Stimulated activated naive CD8-positive, alpha-beta T cell treated with anti-CD3 and anti-CD28 coated beads, Interleukin-15, Interleukin-2, amounts not matched to agents 100 U/mL and 50 U/mL, for 24 hours (primary cell): ENCODE results near the gene HOATZ.

Source experiments
- ATAC-seq: fragments of 150-1000 bp; cut with Tn5 transposase; one replicate; pipeline ENCODE4 v1.10.0; 2021
- DNase-seq: peaks from one replicate; pipeline ENCODE4 v3.0.0; 2021

HOATZ gene

GRCh38 chr11:111514216-111515031, at the start of gene HOATZ:
Gene HOATZ, plus strand, starts transcription at chr11:111514778. Its CDS starts 7 bp downstream, at chr11:111514785.
- ATAC-seq, result no peak
- DNase-seq, result peak; percentile 40

- no peak for DNase-seq
- no peak for ATAC-seq
Measured at GRCh38 chr11:111465400-111465799, 49.2 kb upstream of the HOATZ start.

DNA sequence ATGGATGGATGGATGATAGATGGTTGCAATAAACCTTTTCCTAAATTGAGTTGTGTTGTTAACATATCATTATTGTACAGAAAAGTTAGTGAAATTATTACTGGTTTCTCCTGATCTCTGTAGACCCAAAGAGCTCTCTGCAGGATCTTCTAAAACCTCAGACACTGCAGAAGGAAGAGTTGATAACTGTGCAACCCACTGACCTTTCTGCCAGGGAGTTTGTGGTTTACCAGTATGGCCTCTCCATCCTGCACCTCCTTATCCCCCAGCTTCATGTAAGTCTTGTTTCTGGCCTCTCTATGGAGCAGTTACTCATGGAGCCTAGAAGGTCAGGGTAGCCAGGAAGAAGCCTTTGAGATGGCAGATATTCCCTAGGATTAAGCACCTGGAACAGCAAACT, 48.0 kb upstream of the HOATZ start:
- DNase-seq, result no peak
- ATAC-seq, result peak; percentile 50

DNA sequence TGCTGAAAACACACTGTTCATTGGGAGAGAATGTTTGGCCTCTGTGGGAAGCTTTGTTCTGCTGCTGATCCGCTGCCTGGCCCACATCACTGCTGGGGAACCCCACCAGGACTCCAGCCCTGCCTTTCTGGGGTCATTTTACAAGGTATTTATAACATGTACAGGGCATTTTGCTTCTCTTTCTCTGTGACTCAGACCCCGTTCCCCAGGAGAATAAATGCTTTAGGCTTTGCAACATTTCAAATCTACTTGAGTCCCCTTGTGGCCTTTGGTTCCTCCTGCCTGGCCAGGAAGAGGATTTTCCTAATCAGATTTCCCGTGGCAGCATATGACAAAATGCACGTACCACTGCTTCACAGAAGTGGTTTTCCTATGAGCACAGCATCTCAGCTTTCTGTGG, 45.4 kb upstream of the HOATZ start:
- no peak for DNase-seq
- no peak for ATAC-seq

DNA sequence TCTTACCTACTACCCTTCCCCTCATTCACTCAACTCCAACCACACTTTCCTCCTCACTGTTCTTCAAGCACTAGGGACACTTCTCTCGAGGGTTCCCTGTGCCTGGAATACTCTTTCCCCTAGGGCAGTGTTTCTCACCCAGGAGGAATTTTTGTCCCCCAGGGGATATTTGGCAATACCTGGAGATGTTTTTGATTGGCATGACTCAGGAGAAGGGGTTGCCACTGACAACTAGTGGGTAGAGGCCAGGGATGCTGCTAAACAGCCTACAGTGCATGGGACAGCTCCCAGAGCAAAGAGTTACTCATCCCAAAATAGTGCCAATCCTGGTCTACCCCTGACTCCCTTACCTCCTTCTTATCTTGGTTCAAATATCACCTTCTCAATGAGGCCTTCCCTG, 42.4 kb upstream of the HOATZ start:
- DNase-seq, result no peak
- ATAC-seq, result no peak

DNA sequence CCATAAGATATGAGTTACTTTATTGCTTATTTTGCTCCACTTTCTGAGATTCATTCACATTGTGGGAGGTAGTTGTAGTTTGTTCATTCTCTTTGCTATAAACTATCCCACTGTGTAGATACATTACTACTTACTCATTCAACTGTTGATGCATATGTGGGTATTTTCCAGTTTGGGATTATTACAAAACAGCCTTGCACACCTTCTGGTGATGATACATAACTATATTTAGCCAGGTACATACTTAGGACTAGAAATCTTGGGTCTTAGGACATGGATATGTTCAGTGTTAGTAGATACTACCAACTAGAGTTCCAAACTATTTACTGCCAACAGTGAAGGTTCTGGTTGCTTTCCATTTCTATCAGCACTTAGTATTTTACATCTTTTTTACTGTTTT, 40.1 kb upstream of the HOATZ start:
- DNase-seq (no peak), ATAC-seq (no peak)

GRCh38 chr11:111476366-111476765, 38.2 kb upstream of the HOATZ start:
- ATAC-seq (no peak), DNase-seq (no peak)

DNA sequence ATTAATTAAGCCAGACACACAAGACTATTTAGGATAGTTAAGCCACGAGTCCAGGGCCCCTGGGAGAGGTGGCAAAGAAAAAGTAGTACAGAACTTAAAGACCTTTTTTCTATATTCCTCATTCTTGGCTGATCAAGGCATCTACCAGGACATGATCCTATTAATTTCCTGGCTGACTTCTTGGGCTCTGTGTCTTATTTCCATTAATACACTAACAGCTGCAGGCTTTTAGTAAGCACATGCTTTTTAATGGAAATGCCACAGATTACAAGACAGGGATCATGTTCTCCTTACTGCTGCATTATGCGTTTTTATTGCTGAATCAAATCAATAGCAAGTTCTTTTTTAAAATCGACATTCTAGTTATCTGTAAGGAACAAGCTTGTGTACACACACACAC, 37.6 kb upstream of the HOATZ start:
- DNase-seq (no peak), ATAC-seq (no peak)

DNA sequence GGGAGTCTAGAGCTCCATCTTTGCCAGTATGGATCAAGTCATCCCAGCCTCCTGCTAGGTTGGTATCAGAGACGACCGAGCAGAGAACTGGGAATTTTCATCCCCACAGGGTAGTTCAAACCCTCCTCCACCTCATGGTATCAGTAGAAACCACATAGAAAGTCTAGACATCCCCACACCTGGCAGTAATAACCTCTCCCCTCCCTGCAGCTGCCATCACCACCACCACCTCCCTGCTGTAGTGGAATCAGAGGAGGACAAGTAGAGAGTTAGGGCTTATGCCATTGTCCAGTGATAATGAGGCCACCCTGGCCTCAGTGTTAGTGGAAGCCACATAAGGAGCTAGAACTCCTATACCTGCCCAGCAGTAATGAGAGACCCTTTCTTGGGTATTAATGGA, 36.7 kb upstream of the HOATZ start:
- DNase-seq (no peak), ATAC-seq (no peak)

GRCh38 chr11:111479666-111480065, 34.9 kb upstream of the HOATZ start:
- DNase-seq, result no peak
- ATAC-seq, result no peak

- ATAC-seq (no peak), DNase-seq (no peak)
Measured at GRCh38 chr11:111483431-111483830, 31.1 kb upstream of the HOATZ start.

- DNase-seq (no peak), ATAC-seq (no peak)
Measured at GRCh38 chr11:111490496-111490895, 24.1 kb upstream of the HOATZ start.

DNA sequence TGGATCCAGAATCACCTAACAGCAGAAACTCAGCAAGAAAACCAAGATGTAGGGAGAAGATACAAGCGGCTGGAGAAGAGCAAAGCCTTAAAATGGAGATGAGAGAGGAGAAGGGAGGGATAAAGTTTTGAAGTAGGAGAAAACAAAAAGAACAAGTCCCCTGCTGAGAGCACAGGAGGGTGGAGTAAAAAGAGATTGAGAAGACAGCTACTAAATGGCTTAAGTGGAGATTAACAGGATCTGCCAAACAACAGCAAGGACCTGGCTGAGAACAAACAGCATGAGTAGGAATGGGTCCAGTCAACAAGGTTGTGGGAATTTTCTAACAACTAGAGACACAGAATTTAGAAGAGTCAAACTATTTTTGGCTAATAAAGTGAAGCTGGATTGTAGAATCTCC, 20.5 kb upstream of the HOATZ start:
- DNase-seq (no peak), ATAC-seq (no peak)

GRCh38 chr11:111499483-111499882, 15.1 kb upstream of the HOATZ start:
- ATAC-seq, result no peak
- no peak for DNase-seq

- DNase-seq, result no peak
- no peak for ATAC-seq
Measured at GRCh38 chr11:111500481-111500880, 14.1 kb upstream of the HOATZ start.

- ATAC-seq (no peak), DNase-seq (no peak)
Measured at GRCh38 chr11:111502611-111503010, 12.0 kb upstream of the HOATZ start.

DNA sequence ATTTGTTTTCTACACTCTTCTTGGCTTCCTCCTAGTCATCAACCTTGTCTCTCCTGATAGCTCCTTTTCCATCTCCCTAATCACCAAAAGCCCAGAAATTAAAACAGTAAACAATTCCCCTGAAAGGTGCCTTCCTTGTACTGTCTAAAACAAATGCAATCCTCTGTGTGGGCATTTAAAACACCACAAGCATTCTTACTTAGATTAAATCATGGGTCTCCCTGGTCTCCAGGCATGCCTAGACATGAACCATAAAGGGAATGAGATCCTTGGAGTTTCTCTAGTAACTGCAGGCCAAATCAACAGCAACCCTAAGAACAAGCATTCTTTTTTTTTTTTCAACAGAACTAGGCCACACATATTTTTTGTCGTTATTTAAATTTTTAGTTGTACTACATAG, 4.3 kb upstream of the HOATZ start:
- no peak for ATAC-seq
- DNase-seq, result no peak

DNA sequence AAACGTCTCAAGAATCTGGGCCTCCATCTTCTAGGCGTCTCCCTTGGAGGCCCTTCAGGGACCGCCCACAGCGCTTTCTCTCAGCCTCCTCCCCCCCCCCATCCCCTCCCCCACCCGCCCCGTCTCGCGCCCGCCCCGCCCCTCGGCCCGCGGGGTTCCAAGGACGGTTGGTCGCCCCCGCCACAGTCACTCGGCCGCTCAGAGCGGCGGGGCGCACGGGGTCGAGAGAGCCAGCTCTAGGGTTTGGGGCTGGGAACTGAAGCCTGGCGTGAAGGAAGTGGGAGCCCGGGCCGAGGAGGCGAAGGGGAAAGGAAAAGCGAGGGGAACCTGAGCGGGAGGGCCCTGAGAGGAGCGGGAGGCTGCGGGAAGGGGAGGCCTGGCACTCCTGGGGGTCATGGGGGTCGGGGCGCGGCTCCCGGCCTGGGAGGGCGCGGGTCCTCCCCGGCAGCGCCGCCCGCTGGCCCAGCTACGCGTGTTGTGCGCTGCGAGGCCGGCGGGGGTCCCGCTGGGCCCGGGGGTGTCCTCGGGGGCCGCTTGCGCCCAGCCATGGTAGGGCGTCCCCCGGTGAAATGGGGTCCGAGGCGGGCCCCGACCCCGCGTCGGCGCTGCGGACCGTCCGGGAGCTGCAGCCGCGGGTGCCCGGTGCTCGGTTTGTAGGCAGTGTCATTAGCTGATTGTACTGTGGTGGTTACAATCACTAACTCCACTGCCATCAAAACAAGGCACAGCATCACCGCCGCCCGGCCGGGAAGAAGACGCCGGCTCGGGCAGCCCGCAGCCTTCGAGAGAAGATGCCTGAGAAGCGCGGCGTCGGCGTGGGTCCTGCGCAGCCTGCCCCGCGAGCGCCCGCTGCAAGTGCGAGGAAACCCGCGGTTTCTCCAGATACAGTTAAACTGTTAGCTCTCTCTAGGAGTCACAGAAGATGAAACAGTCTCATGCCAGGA, 2.0 kb upstream of the HOATZ start, which contains the start of gene BTG4:
BTG4 (minus strand) TSS at position 91 of the 944 bp plus-strand sequence. CDS start 13,610 bp downstream, outside the sequence.
- peak; percentile 64 for ATAC-seq
- peak; percentile 51 for DNase-seq

- no peak for DNase-seq
- ATAC-seq, result peak; percentile 51
Measured at GRCh38 chr11:111513240-111513605, 1.4 kb upstream of the HOATZ start.

GRCh38 chr11:111515591-111515990, 1.0 kb downstream of the HOATZ start:
- ATAC-seq (no peak), DNase-seq (no peak)

- no peak for DNase-seq
- ATAC-seq, result no peak
Measured at GRCh38 chr11:111518668-111519067, 4.1 kb downstream of the HOATZ start.

DNA sequence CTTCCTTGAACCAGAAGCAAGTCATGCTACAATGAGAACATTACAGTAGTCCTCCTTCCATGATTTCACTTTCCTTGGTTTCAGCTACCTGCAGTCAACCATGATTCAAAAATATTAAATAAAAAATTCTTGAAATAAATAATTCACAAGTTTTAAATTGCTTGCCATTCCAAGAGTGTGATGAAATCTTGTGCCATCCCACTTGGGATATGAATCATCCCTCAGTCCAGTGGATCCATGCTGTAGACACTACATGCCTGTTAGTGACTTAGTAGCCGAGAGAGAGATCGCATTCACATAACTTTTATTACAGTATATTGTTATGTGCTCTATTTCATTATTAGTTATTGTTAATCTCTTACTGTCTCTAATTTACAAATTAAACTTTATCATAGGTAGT, 6.0 kb downstream of the HOATZ start:
- DNase-seq, result no peak
- no peak for ATAC-seq

DNA sequence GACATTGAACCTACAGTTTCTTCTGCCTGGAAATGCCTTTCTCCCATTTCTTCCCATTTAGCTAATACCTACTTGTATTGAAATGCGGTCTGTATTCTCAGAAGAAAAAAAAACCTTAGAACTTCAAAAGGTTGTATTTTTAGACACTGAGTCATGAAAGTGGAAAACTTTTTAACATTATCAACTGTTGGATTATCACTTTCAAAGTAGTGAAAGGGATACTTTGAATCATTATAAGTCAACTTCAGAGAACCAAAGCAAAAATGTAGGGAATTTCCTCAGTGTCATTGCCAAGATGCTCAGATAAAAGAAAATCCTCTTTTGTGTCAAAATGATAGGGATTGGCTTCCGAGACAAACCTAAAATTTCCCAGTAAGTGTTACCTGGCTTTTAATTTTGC, 6.6 kb downstream of the HOATZ start:
- DNase-seq (no peak), ATAC-seq (peak; percentile 42)
